ENCODE data around the gene SPATA31D3.
"Not testable (repeated sequence)": the region's sequence is repeated elsewhere in the genome, so short reads cannot be mapped to it uniquely, and the experiment has no call there.

The SPATA31D3 gene

GRCh38 chr9:81943393-81943792 is at the start of gene SPATA31D3:
SPATA31D3 (plus strand) TSS chr9:81943500; CDS start chr9:81943586, 86 bp downstream.
- not testable (repeated sequence) for DNase-seq

GRCh38 chr9:81893929-81894328 is 49.4 kb upstream of the SPATA31D3 start:
- DNase-seq: no peak

- DNase-seq: no peak
Observed at GRCh38 chr9:81894891-81895290, 48.4 kb upstream of the SPATA31D3 start.

GRCh38 chr9:81896070-81896469 is 47.2 kb upstream of the SPATA31D3 start:
- DNase-seq: no peak

GRCh38 chr9:81898851-81899250 is 44.4 kb upstream of the SPATA31D3 start:
- no peak for DNase-seq

- no peak for DNase-seq
Observed at GRCh38 chr9:81902196-81902595, 41.1 kb upstream of the SPATA31D3 start.

- DNase-seq: no peak
Observed at GRCh38 chr9:81902626-81903025, 40.7 kb upstream of the SPATA31D3 start.

GRCh38 chr9:81906671-81907070 is 36.6 kb upstream of the SPATA31D3 start:
- DNase-seq: no peak

GRCh38 chr9:81912135-81912534 is 31.2 kb upstream of the SPATA31D3 start:
- DNase-seq: no peak

GRCh38 chr9:81915801-81916505 is 27.3 kb upstream of the SPATA31D3 start:
- DNase-seq: no peak

GRCh38 chr9:81918507-81918906 is 24.8 kb upstream of the SPATA31D3 start:
- not testable (repeated sequence) for DNase-seq

- DNase-seq: not testable (repeated sequence)
Observed at GRCh38 chr9:81928305-81928704, 15.0 kb upstream of the SPATA31D3 start, which contains the start of gene SPATA31D4. SPATA31D4 (plus strand) TSS chr9:81928428; CDS start chr9:81928514, 86 bp downstream.

GRCh38 chr9:81930147-81930546 is 13.2 kb upstream of the SPATA31D3 start:
- DNase-seq: not testable (repeated sequence)

GRCh38 chr9:81933547-81933946 is 9.8 kb upstream of the SPATA31D3 start:
- not testable (repeated sequence) for DNase-seq

GRCh38 chr9:81948650-81949049 is 5.3 kb downstream of the SPATA31D3 start:
- DNase-seq: not testable (repeated sequence)

- DNase-seq: no peak
Observed at GRCh38 chr9:81953096-81953495, 9.8 kb downstream of the SPATA31D3 start.

- no peak for DNase-seq
Observed at GRCh38 chr9:81955625-81956024, 12.3 kb downstream of the SPATA31D3 start.

GRCh38 chr9:81964218-81965171 is 21.2 kb downstream of the SPATA31D3 start:
- DNase-seq: no peak

- no peak for DNase-seq
Observed at GRCh38 chr9:81968026-81968425, 24.7 kb downstream of the SPATA31D3 start.

- no peak for DNase-seq
Observed at GRCh38 chr9:81969971-81970370, 26.7 kb downstream of the SPATA31D3 start.

- no peak for DNase-seq
Observed at GRCh38 chr9:81971727-81972126, 28.4 kb downstream of the SPATA31D3 start.

- no peak for DNase-seq
Observed at GRCh38 chr9:81974764-81975163, 31.5 kb downstream of the SPATA31D3 start.

GRCh38 chr9:81976351-81976750 is 33.1 kb downstream of the SPATA31D3 start:
- DNase-seq: no peak

GRCh38 chr9:81979196-81979595 is 35.9 kb downstream of the SPATA31D3 start:
- DNase-seq: no peak
